ENCODE data around the gene HSD11B2.

DNA sequence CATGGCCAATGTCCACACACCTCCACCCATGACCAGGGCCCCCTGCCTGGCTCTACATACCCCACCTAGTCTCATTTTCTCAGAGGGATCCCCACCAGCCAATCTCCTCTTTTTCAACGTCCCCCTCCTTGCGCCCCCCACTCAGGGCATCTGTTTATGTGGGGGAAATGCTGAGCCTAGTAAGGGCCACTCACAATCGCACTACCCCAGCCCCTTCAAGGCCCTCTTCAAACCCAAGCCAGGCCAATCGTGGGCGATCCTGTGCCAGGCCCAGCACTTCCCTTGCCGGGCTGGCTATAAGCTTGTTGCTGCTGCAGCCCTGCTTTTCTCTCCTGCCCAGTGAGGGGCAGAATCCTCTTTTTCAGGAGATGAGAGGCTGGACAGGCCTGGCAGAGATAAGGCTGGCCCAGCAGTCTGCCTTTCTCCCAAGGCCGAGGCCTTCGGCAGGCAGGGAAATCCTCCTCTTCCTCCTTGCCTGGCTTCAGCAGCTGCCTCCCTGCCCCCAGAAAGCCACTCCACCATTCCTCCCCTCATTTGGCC, 16.1 kb downstream of the HSD11B2 start:
- no peak for TF ChIP-seq ZNF580 (tag by site-specific recombination; IDR thresholded peaks at IDR 0.05)
- TF ChIP-seq KLF1 (tag by site-specific recombination; IDR thresholded peaks at IDR 0.05): no peak
- TF ChIP-seq ZNF571 (tag by site-specific recombination; IDR thresholded peaks at IDR 0.05): no peak

All from HEK293 (cell line).